Central memory CD8-positive, alpha-beta T cell (primary cell): Measurements from ENCODE around the gene NAV1.

Experiments
- ATAC-seq: fragments of 150-1000 bp; cut with Tn5 transposase; replicated peaks from 2 replicates; pipeline ENCODE4 v1.10.0; 2022; ENCODE audit warnings: mild to moderate bottlenecking, moderate FRiP score, moderate number of reproducible peaks; ENCODE audit not compliant: poor library complexity, severe bottlenecking; ENCODE audit errors: extremely low read depth
- DNase-seq, 2 donors: peaks; one replicate each; pipeline ENCODE4 v3.0.0; 2021; ENCODE audit warnings: low spot score in 2 of 2
- H3K27ac Mint-ChIP-seq: one replicate; pipeline ENCODE4 v1.8.0; 2022; ENCODE audit warnings: low read depth, mild to moderate bottlenecking, moderate library complexity, mixed read lengths
- H3K27me3 Mint-ChIP-seq: one replicate; pipeline ENCODE4 v1.8.0; 2022; ENCODE audit warnings: mixed read lengths
- H3K36me3 Mint-ChIP-seq: one replicate; pipeline ENCODE4 v1.8.0; 2022; ENCODE audit warnings: mild to moderate bottlenecking, moderate library complexity, mixed read lengths; ENCODE audit not compliant: insufficient read depth
- H3K4me1 Mint-ChIP-seq: one replicate; pipeline ENCODE4 v1.8.0; 2022; ENCODE audit warnings: mixed read lengths
- H3K4me3 Mint-ChIP-seq: one replicate; pipeline ENCODE4 v1.8.0; 2022; ENCODE audit warnings: mild to moderate bottlenecking, moderate library complexity, mixed read lengths
- H3K9me3 Mint-ChIP-seq: one replicate; pipeline ENCODE4 v1.8.0; 2022; ENCODE audit warnings: mixed read lengths

Gene NAV1

GRCh38 chr1:201560328-201561194, 21.6 kb downstream of the NAV1 start:
- Mint-ChIP-seq H3K27me3 (no peaks in the 10 kb centered on the region), H3K36me3 (no peaks in the 10 kb centered on the region), H3K27ac (no peak overlapping the region), H3K4me1 (no peaks in the 10 kb centered on the region), H3K9me3 (no peaks in the 10 kb centered on the region), H3K4me3 (no peak overlapping the region)
- DNase-seq (no peak), ATAC-seq (no peak)

GRCh38 chr1:201561195-201561564, 22.3 kb downstream of the NAV1 start:
- DNase-seq (no peak), ATAC-seq (no peak)
- Mint-ChIP-seq H3K4me3 (no peak overlapping the region), H3K36me3 (no peaks in the 10 kb centered on the region), H3K4me1 (no peaks in the 10 kb centered on the region), H3K9me3 (no peaks in the 10 kb centered on the region), H3K27ac (no peak overlapping the region), H3K27me3 (peaks cover 1% of the 10 kb centered on the region)

GRCh38 chr1:201561601-201562000, 22.7 kb downstream of the NAV1 start:
- no peak for DNase-seq
- H3K27me3 Mint-ChIP-seq, result peaks cover 6% of the 10 kb centered on the region

GRCh38 chr1:201562257-201562656, 23.3 kb downstream of the NAV1 start:
- Mint-ChIP-seq H3K27ac (no peak overlapping the region), H3K9me3 (no peaks in the 10 kb centered on the region), H3K4me1 (no peaks in the 10 kb centered on the region), H3K36me3 (no peaks in the 10 kb centered on the region), H3K4me3 (no peak overlapping the region), H3K27me3 (peaks cover 9% of the 10 kb centered on the region)
- no peak for DNase-seq
- no peak for ATAC-seq

More at GRCh38 chr1:201561601-201562000, 22.7 kb downstream of the NAV1 start:
- no peak overlapping the region for H3K27ac Mint-ChIP-seq
- no peak overlapping the region for H3K4me3 Mint-ChIP-seq
- H3K9me3 Mint-ChIP-seq, result no peaks in the 10 kb centered on the region
- H3K4me1 Mint-ChIP-seq, result no peaks in the 10 kb centered on the region
- H3K36me3 Mint-ChIP-seq, result no peaks in the 10 kb centered on the region
- ATAC-seq, result no peak

GRCh38 chr1:201562659-201563405, 23.9 kb downstream of the NAV1 start:
- Mint-ChIP-seq H3K27me3 (peaks cover 9% of the 10 kb centered on the region), H3K27ac (no peak overlapping the region), H3K9me3 (no peaks in the 10 kb centered on the region), H3K36me3 (no peaks in the 10 kb centered on the region), H3K4me3 (no peak overlapping the region), H3K4me1 (no peaks in the 10 kb centered on the region)
- DNase-seq (no peak), ATAC-seq (no peak)

- Mint-ChIP-seq H3K27ac (no peak overlapping the region), H3K9me3 (no peaks in the 10 kb centered on the region), H3K27me3 (peaks cover 9% of the 10 kb centered on the region), H3K4me3 (no peak overlapping the region), H3K36me3 (no peaks in the 10 kb centered on the region), H3K4me1 (no peaks in the 10 kb centered on the region)
- no peak for ATAC-seq
- DNase-seq, result no peak
These were observed 24.5 kb downstream of the NAV1 start for GRCh38 chr1:201563406-201563780.

GRCh38 chr1:201563941-201564340, 25.0 kb downstream of the NAV1 start:
- no peak overlapping the region for H3K4me3 Mint-ChIP-seq
- H3K27me3 Mint-ChIP-seq, result peaks cover 9% of the 10 kb centered on the region
- ATAC-seq (no peak), DNase-seq (no peak)
- no peak overlapping the region for H3K27ac Mint-ChIP-seq
- no peaks in the 10 kb centered on the region for H3K9me3 Mint-ChIP-seq
- no peaks in the 10 kb centered on the region for H3K36me3 Mint-ChIP-seq
- H3K4me1 Mint-ChIP-seq, result no peaks in the 10 kb centered on the region

- no peak for ATAC-seq
- Mint-ChIP-seq H3K9me3 (no peaks in the 10 kb centered on the region), H3K4me3 (no peak overlapping the region), H3K4me1 (no peaks in the 10 kb centered on the region), H3K36me3 (no peaks in the 10 kb centered on the region), H3K27me3 (peaks cover 9% of the 10 kb centered on the region), H3K27ac (no peak overlapping the region)
- DNase-seq, result no peak
These were observed 26.2 kb downstream of the NAV1 start for GRCh38 chr1:201565024-201565730.

- Mint-ChIP-seq H3K4me3 (no peak overlapping the region), H3K36me3 (no peaks in the 10 kb centered on the region), H3K27ac (no peak overlapping the region), H3K27me3 (peaks cover 9% of the 10 kb centered on the region), H3K4me1 (no peaks in the 10 kb centered on the region), H3K9me3 (no peaks in the 10 kb centered on the region)
- DNase-seq (no peak), ATAC-seq (no peak)
These were observed 27.0 kb downstream of the NAV1 start for GRCh38 chr1:201565771-201566528.

- Mint-ChIP-seq H3K9me3 (no peaks in the 10 kb centered on the region), H3K36me3 (no peaks in the 10 kb centered on the region), H3K4me3 (no peak overlapping the region), H3K27me3 (peaks cover 9% of the 10 kb centered on the region), H3K4me1 (no peaks in the 10 kb centered on the region), H3K27ac (no peak overlapping the region)
- ATAC-seq, result no peak
- DNase-seq, result no peak
These were observed 27.5 kb downstream of the NAV1 start for GRCh38 chr1:201566529-201566823.

GRCh38 chr1:201566933-201567801, 28.2 kb downstream of the NAV1 start:
- H3K27ac Mint-ChIP-seq, result no peak overlapping the region
- no peak overlapping the region for H3K4me3 Mint-ChIP-seq
- ATAC-seq, result no peak
- peaks cover 9% of the 10 kb centered on the region for H3K27me3 Mint-ChIP-seq
- no peaks in the 10 kb centered on the region for H3K36me3 Mint-ChIP-seq
- no peak for DNase-seq
- H3K4me1 Mint-ChIP-seq, result no peaks in the 10 kb centered on the region
- no peaks in the 10 kb centered on the region for H3K9me3 Mint-ChIP-seq

- no peak overlapping the region for H3K4me3 Mint-ChIP-seq
- DNase-seq (no peak), ATAC-seq (no peak)
- H3K4me1 Mint-ChIP-seq, result no peaks in the 10 kb centered on the region
- H3K27me3 Mint-ChIP-seq, result peaks cover 9% of the 10 kb centered on the region
- no peaks in the 10 kb centered on the region for H3K36me3 Mint-ChIP-seq
- H3K27ac Mint-ChIP-seq, result no peak overlapping the region
- H3K9me3 Mint-ChIP-seq, result no peaks in the 10 kb centered on the region
These were observed 29.3 kb downstream of the NAV1 start for GRCh38 chr1:201568265-201568664.
